Activated CD8-positive, alpha-beta T cell treated with anti-CD3 and anti-CD28 coated beads for 36 hours (primary cell): Measurements from ENCODE around the gene DDX56. TPM values are rescaled to one million over a fixed set of nuclear protein-coding genes. Genes with fewer than 3 reads are reported as not detected.

Source experiments
- ATAC-seq: fragments of 200-7000 bp; cut with Tn5 transposase; one replicate; pipeline ENCODE4 v1.10.0; 2021; ENCODE audit warnings: mild to moderate bottlenecking, moderate library complexity
- CTCF ChIA-PET: fragments of 350-600 bp; sonication (Branson Sonifier 250); formaldehyde crosslinking; loops from one replicate; lab custom pipeline; 2021; ENCODE audit warnings: antibody characterized with exemption; lab: Charles Lee
- POLR2A ChIA-PET: fragments of 350-600 bp; sonication (Branson Sonifier 250); formaldehyde crosslinking; loops from one replicate; lab custom pipeline; 2021; ENCODE audit warnings: antibody characterized with exemption; lab: Charles Lee
- DNase-seq: peaks from one replicate; pipeline ENCODE4 v3.0.0-alpha.2; 2020
- H3K27ac Mint-ChIP-seq: one replicate; pipeline ENCODE4 v1.8.0; 2021; ENCODE audit warnings: mild to moderate bottlenecking, mixed read lengths
- H3K27me3 Mint-ChIP-seq: one replicate; pipeline ENCODE4 v1.8.0; 2021; ENCODE audit warnings: mixed read lengths
- H3K36me3 Mint-ChIP-seq: one replicate; pipeline ENCODE4 v1.8.0; 2021; ENCODE audit warnings: low read depth, mixed read lengths
- H3K4me1 Mint-ChIP-seq: one replicate; pipeline ENCODE4 v1.8.0; 2021; ENCODE audit warnings: low read depth, mixed read lengths
- H3K4me3 Mint-ChIP-seq: one replicate; pipeline ENCODE4 v1.8.0; 2021; ENCODE audit warnings: mild to moderate bottlenecking, moderate library complexity, mixed read lengths
- H3K9me3 Mint-ChIP-seq: one replicate; pipeline ENCODE4 v1.8.0; 2021; ENCODE audit warnings: mixed read lengths
- CTCF ChIP-seq: fragments of 200-600 bp; IDR thresholded peaks from one replicate; pipeline ENCODE4 v1.8.0; 2022; ENCODE audit warnings: antibody characterized with exemption, mild to moderate bottlenecking
- intact Hi-C: fragments of 100-400 bp; cut with micrococcal nuclease; formaldehyde crosslinking; loops from one replicate; pipeline ENCODE4 v1.10.0; 2022
- total RNA-seq, 2 experiments: library from RNA; stranded (reverse); gene quantifications; one replicate each; pipeline ENCODE4 v1.2.3, GENCODE V29; 2021

DDX56 gene
- total RNA-seq, 2 experiments from 2014 or later = 92.3 to 98.3 TPM

DNA sequence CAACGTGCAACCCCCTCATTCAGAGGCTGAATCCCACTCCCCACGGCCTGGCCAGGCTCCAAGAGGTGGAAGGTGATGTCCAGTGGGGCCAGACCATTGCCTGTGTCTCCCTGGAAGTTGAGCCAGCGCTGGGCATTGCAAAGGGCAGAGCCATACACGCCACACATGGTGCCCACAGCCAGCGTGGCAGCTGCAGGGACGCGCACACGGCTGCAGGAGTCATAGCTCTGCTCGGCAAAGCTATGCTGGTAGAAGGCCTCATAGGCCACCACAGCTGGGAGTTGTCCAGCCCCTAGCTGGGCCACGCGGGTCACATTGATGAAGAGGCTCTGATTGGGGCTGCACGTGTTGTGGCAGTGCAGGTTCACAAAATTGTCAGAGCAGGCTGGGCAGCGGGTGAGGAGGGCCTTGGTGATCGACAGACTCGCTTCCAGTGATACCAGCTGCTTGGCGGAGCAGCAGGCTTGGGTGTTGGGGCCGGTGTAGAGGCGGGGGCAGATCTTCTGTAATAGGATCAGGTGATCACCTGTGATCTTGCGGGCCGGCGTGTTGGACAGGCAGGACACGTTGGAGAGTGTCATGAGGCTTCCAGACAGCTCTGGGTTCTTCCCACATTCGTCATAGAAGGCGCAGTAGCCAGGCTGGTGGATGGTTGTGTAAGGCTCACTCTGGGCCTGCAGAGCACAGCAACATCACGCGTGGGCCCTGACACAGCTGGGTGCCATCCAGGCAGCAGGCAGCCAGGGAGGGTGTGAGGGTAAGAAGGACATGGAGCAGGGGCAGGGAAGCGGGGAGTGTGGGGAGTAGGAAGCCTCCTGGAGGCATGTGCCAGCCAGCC is 33.8 kb downstream of the DDX56 start:
- ATAC-seq = no peak

DNA sequence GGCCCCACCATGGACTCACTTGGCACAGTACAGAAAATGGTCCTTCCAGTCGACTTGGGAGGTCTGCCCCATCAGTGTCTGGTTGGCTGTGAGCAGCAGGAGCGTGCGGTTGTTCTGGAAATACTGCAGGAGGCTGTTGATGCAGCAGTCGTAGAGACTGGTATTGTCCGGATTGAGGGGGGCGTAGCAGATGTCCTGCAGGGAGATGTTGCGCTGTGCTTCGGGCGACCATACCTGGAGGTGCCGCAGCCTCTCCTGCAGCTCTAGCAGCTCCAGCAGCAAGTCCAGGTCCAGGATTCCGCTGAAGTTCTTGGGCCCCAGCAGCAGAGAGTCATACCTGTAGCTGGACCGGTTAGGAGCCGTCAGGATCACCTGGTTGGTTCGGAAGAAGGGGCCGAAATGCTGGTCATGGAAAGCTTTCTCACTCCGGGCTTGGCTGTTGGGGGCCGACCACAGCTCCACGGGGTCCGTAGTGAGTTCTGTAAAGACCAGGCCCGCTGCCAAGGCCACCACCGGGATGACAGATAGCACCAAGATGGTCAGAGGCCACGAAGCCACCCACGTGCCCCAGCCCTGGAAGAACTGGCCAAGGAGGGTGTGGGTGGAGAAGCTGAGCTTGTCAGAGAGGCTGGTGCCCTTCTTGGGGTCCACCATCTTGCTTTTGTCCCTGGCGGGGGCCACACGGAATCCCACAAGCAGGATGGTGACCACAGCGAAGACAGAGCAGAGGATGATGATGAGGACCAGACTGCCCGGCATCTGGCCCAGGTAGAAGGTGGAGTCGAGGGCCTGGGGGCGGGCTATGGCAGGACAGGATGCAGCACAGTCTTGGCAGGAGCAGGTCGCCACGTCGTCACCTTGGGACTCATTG is 34.7 kb downstream of the DDX56 start:
- DNase-seq (no peak), ATAC-seq (no peak)
- Mint-ChIP-seq H3K27me3 (no peaks in the 10 kb centered on the region), H3K36me3 (no peaks in the 10 kb centered on the region), H3K4me1 (no peaks in the 10 kb centered on the region), H3K9me3 (no peaks in the 10 kb centered on the region), H3K27ac (no peak overlapping the region), H3K4me3 (no peak overlapping the region)
- ChIA-PET CTCF (interaction anchor here (1.1 kb wide), 1 partner anchor 11 kb away, joined by 3 read pairs; no protein-coding TSS in a partner anchor), POLR2A (interaction anchor here (1.2 kb wide), 1 partner anchor 48 kb away, joined by 3 read pairs; no protein-coding TSS in a partner anchor)
- intact Hi-C loops = no loop called here
- no peak for TF ChIP-seq CTCF

More for the DNA sequence above, 33.8 kb downstream of the DDX56 start:
- H3K36me3 Mint-ChIP-seq = no peaks in the 10 kb centered on the region
- intact Hi-C loops = no loop called here
- H3K27ac Mint-ChIP-seq = no peak overlapping the region
- H3K4me3 Mint-ChIP-seq = no peak overlapping the region
- H3K9me3 Mint-ChIP-seq = no peaks in the 10 kb centered on the region
- no peak for DNase-seq
- H3K4me1 Mint-ChIP-seq = no peaks in the 10 kb centered on the region
- no peak for TF ChIP-seq CTCF
- CTCF ChIA-PET = interaction anchor here (1.2 kb wide), 1 partner anchor 13 kb away, joined by 3 read pairs; no protein-coding TSS in a partner anchor
- H3K27me3 Mint-ChIP-seq = no peaks in the 10 kb centered on the region
- POLR2A ChIA-PET = interaction anchor here (1.2 kb wide), 1 partner anchor 49 kb away, joined by 3 read pairs; no protein-coding TSS in a partner anchor

DNA sequence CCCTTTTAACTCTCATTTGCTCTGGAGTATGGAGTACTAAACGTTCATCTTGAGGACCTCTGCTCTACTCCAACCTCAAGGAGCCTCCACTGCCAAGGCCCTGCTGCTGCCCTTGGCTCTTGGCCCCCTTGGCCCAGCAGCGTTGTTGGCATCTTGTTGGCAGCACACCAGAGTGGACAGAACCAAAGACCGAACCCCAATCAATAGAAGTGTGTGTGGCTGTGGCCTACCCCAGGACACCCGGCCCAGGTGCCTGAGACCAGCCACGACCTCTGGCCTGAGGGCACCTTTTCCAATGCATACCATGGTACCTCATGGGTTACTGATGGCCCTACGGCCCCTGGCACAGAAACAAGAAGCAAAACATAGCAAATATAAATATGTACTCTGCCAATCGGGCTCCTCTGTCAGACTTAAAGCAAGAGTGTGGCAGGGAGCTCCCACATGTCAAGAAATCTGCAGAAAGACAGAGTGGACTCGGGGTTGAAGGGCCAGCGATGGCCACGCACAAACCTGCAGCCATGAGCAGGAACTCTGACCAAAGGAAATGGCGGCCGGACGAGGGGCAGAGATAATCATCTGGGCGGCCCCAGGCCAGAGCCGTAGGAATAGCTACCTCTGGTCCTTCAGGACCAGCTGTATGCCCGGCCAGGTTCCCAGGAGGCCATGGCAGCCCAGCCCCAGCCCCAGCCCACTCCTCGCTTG is 35.5 kb downstream of the DDX56 start:
- intact Hi-C loops = no loop called here

GRCh38 chr7:44537442-44537841 is 36.3 kb downstream of the DDX56 start:
- DNase-seq (no peak), ATAC-seq (no peak)
- no peak for TF ChIP-seq CTCF
- ChIA-PET POLR2A (no interaction called here), CTCF (no interaction called here)
- Mint-ChIP-seq H3K4me1 (no peaks in the 10 kb centered on the region), H3K9me3 (no peaks in the 10 kb centered on the region), H3K27ac (no peak overlapping the region), H3K36me3 (no peaks in the 10 kb centered on the region), H3K27me3 (no peaks in the 10 kb centered on the region), H3K4me3 (no peak overlapping the region)
- intact Hi-C loops = no loop called here

More for the DNA sequence above, 35.5 kb downstream of the DDX56 start:
- no peaks in the 10 kb centered on the region for H3K9me3 Mint-ChIP-seq
- DNase-seq (no peak), ATAC-seq (no peak)
- ChIA-PET CTCF (interaction anchor here (1.1 kb wide), 1 partner anchor 10 kb away, joined by 3 read pairs; no protein-coding TSS in a partner anchor), POLR2A (interaction anchor here (1.2 kb wide), 1 partner anchor 47 kb away, joined by 3 read pairs; no protein-coding TSS in a partner anchor)
- H3K36me3 Mint-ChIP-seq = no peaks in the 10 kb centered on the region
- no peaks in the 10 kb centered on the region for H3K27me3 Mint-ChIP-seq
- no peaks in the 10 kb centered on the region for H3K4me1 Mint-ChIP-seq
- no peak for TF ChIP-seq CTCF
- no peak overlapping the region for H3K27ac Mint-ChIP-seq
- no peak overlapping the region for H3K4me3 Mint-ChIP-seq
